Activated naive CD4-positive, alpha-beta T cell treated with anti-CD3 and anti-CD28 coated beads, Interleukin-2, amount 50 U/mL, for 72 hours (primary cell): ENCODE measurements around the gene KRT74. TPM values are rescaled to one million over a fixed set of nuclear protein-coding genes. Genes with fewer than 3 reads are reported as not detected.

ENCODE experiments used
- ATAC-seq, 2 donors: fragments of 150-1000 bp; cut with Tn5 transposase; 2 replicates each; pipeline ENCODE4 v1.10.0; 2021; ENCODE audit warnings: mild to moderate bottlenecking in 2 of 2, moderate library complexity in 2 of 2
- DNase-seq, 2 donors: peaks; one replicate each; pipeline ENCODE4 v3.0.0; 2021 to 2022; ENCODE audit warnings: low spot score in 2 of 2
- H3K27ac Mint-ChIP-seq, 2 donors: one replicate each; pipeline ENCODE4 v1.8.0; 2022; ENCODE audit warnings: mild to moderate bottlenecking in 2 of 2, mixed read lengths in 2 of 2
- H3K36me3 Mint-ChIP-seq, 2 donors: one replicate each; pipeline ENCODE4 v1.8.0; 2022; ENCODE audit warnings: mixed read lengths in 2 of 2
- H3K9me3 Mint-ChIP-seq, 2 donors: one replicate each; pipeline ENCODE4 v1.8.0; 2022; ENCODE audit warnings: mixed read lengths in 2 of 2
- total RNA-seq, 2 donors: library from RNA; stranded (reverse); gene quantifications; one replicate each; pipeline ENCODE4 v1.2.3, GENCODE V29; 2022

KRT74 gene
- total RNA-seq, 2 donors from 2014 or later, result not detected

DNA sequence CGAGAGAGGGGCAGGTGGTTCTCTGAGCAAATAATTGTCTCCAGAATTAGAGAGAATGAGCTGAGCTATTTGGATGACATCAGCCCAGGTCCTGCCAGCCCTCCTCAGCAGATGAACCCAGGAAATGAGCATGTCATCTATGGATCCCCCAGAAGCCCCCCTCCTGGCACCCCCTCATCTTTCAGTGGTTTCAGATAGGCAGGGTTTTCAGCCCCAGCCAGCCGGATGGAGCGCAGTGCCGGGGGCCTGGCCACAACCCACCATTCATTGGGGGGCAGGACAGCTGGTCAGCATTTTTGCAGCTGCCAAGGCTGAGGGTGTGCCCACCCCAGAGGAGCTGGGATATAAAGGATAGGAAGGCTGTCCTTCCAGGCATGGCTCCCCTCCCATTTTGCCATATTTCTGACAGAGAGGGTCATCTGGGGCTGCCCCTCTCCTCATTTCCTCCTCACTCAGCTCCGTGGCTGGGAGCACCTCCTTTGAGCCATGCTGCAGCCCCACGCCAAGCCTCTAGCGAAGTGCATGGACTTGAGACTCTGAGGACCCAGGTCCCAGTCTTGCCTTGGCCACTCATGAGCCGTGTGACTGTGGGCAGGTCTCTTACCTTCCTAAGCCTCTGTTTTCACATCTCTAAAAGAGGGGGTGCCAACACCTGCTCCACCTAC is 14.7 kb downstream of the KRT74 start:
- H3K27ac Mint-ChIP-seq, result peak overlapping the region; percentile 9 to 51
- H3K36me3 Mint-ChIP-seq, result no peaks in the 10 kb centered on the region
- ATAC-seq (no peak), DNase-seq (no peak)
- no peaks in the 10 kb centered on the region for H3K9me3 Mint-ChIP-seq

DNA sequence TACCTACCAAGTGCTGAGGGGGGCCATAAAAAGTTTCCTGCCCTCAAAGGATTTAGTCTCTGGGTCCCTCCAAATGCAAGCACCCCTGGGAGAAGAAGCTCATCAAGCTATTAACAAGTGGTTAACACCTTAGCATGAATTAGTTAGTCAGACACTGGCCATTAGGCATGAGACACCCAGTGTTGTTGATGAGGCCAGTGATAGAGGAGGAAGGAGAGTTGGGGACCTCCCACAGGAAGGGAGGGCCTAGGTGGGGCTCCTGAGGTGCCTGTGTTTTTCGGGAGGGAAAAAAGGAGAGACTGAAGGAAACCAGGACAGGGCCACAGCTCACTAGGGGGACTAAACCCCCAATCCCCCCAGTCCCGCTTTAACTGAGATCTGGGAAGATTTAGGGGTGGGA is 16.2 kb downstream of the KRT74 start:
- Mint-ChIP-seq H3K36me3 (no peaks in the 10 kb centered on the region), H3K27ac (no peak overlapping the region), H3K9me3 (no peaks in the 10 kb centered on the region)
- ATAC-seq, result no peak
- no peak for DNase-seq

DNA sequence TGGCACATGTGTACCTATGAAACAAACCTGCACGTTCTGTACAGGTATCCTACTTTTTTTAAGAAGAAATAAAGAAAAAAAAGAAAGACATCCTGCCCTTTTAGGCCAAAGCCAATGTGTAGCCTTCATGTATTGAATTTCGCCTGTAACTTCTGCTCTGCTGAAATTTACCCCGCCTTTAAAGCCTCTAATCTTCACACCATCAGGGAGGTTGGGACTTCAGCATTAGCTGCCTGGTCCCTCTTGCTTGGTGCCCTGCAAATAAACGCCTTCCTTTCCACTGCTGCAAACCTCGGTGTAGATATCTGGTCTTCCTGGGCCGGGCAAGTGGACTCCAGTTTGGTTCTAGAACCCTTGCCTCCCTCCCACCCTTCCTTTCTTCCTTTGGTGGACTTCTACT is 18.1 kb downstream of the KRT74 start:
- DNase-seq (no peak), ATAC-seq (no peak)
- Mint-ChIP-seq H3K9me3 (no peaks in the 10 kb centered on the region), H3K36me3 (no peaks in the 10 kb centered on the region), H3K27ac (no peak overlapping the region)

DNA sequence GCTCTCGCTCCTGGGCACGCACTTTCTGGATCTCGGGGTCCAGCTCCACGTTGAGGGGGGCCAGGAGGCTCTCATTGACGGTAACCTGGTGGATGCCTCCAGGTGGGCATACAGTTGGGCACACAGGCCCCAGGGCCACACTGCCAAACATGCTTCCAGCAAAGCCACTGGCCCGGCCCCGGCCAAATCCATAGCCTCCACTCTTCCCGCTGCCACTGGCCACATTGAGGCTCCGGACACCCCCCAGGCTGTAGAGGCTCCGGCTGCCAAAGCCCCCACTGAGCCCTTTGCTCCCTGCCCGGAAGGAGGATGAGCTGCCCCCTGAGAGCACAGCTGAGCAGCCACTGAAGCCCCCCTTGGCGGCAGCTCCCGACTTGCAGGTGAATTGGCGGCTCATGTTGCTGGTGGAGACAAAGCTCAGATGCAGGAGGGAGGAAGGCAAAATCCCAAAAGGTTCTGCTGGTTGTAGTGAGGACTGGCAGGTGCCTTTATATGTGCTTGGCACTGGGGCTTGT is 20.9 kb downstream of the KRT74 start, which contains the start of gene KRT71:
KRT71 (minus strand) TSS at position 465 of the 515 bp plus-strand sequence; CDS start at position 397, 68 bp downstream.
- Mint-ChIP-seq H3K27ac (peak within 1 kb of the TSS in 1 of 2 donors; percentile 49), H3K36me3 (no peaks in the 10 kb centered on the region), H3K9me3 (no peaks in the 10 kb centered on the region)
- DNase-seq (no peak), ATAC-seq (no peak)

DNA sequence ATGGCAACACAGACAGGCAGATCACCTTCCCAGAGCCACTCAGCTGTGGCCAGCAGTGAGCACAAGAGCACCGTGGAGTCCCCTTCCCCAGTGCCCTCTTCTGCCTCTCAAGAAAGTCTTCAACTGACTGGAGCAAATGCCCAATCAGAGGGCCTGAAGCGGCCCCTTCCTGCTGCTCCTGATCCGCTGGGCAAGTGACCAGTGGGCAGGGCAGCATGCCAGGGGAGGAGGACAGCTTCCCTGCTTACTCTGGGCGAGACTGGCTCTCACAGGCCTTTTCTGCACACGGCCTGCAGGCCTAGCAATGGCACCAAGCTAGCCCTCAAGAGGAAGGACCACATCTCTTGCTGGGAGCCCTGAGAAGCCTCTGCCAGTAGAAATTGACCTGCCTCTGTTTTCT is 21.6 kb downstream of the KRT74 start:
- ATAC-seq, result no peak
- H3K36me3 Mint-ChIP-seq, result no peaks in the 10 kb centered on the region
- no peak overlapping the region for H3K27ac Mint-ChIP-seq
- no peak for DNase-seq
- H3K9me3 Mint-ChIP-seq, result no peaks in the 10 kb centered on the region

DNA sequence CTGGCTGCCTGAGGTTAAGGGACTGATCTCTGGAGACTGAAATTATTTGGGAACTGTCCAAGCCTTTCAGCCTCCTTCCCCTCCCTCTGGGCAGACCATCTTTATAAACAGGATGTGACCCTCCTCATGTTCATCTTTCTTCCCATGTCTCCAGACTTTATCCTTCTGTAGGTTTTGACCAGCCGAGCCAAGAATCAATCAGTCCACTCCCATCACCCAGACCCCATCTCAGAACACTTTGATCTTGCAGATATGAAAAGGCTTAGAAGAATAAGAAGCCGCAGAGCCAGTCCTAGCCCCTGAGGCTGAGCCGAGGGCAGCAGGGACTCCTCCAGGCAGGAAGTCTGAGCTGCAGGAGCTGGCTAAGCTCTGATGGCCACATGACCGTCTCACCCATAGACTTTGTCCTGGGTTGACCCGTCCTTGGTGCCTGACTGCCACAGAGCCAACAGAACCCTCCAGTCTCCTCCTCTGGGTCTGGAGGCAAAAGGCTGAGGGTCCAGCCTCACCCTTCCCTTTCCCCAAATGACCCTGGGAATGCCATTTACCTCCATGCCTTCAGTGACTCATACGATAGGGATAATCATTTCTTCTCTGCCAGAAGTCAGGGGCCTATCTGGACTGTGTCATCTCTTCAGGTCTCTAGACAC is 22.3 kb downstream of the KRT74 start:
- Mint-ChIP-seq H3K36me3 (no peaks in the 10 kb centered on the region), H3K27ac (peak overlapping the region in 1 of 2 donors; percentile 1), H3K9me3 (no peaks in the 10 kb centered on the region)
- ATAC-seq (no peak), DNase-seq (no peak)

DNA sequence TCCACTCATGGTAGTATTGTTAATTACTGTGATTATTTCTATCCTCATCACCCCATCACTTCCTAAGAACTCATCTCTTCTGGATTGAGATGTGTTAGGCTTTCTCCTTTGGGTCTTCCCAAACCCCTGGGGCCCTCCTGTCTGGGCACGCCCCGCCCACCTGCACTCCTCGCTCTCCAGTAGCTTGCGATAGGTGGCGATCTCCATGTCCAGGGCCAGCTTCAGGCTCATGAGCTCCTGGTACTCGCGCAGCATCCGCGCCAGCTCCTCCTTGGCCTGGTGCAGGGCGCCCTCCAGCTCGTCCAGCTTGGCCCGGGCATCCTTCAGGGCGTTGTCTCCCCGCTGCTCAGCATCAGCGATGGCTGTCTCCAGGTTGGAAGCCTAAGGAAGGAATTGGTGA is 27.5 kb downstream of the KRT74 start:
- no peak for DNase-seq
- no peaks in the 10 kb centered on the region for H3K36me3 Mint-ChIP-seq
- ATAC-seq, result no peak
- no peaks in the 10 kb centered on the region for H3K9me3 Mint-ChIP-seq
- H3K27ac Mint-ChIP-seq, result no peak overlapping the region

DNA sequence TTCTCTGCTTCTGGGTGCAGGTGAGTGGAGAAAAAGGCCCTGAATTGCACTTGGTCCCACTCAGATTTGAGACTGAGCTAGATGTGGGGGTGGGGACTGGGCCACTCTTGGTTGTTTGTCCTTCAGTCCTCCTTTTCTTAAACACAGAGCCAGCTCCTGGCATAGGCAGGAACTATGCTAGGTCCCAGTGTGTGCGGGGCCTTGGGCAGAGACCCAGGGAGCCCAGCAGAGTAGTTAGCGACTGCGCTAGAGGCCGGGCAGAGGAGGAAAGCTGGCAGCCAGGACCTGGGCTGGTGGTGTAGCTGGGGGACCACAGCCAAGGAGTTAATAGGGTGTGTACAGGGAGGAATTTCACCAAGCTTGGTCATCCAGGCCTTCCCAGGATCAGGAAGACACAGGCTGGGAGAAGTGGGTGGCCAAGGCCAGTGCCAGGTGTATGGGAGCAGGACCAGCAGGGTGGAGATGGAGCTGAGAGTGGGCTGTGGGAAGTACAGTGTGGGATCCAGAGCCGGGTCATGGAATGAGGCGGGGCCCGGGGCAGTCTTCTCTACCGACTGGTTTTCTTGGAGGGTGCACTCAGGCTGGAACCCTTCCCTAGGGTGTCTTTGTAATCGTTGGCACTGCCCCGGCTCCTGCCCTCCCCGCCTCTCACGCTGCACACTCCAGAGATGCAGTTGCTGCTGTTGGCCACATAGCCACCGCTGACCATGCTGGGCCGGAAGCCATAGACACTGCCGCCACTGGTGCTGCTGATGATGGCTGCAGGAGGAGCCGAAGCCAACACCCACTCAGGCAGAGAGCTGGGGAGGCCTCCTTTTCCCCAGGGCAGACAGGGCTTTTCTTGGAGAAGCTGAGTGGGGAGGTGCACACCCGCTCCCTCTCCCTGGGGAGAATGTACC is 29.4 kb downstream of the KRT74 start:
- H3K9me3 Mint-ChIP-seq, result no peaks in the 10 kb centered on the region
- ATAC-seq (no peak), DNase-seq (no peak)
- no peak overlapping the region for H3K27ac Mint-ChIP-seq
- no peaks in the 10 kb centered on the region for H3K36me3 Mint-ChIP-seq

DNA sequence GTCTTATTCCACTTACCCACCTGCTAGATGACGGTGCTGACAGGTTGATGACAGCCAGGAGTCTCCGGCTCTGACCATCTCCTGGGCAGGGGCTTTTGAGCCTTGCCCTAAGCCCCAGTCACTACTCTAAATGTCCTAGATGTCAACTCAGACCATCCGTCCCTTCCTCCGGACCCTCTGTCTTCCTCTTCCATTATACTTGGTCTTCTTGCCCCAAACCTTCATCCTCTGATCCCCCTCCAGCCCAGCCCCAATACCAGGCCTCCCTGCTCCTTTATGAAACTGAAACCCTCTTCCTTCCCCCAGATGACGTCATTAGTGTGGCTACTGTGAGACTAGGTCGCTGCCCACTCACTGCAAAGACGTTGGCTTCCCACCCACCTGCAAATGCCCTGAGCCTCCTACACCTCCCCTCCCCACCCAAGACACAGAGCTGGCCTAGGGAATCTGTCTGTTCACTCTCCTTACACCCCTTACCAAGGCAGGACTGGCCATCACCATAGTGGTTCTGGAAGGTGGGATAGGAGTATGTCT is 30.8 kb downstream of the KRT74 start:
- no peak for DNase-seq
- no peaks in the 10 kb centered on the region for H3K9me3 Mint-ChIP-seq
- no peaks in the 10 kb centered on the region for H3K36me3 Mint-ChIP-seq
- H3K27ac Mint-ChIP-seq, result peak overlapping the region in 1 of 2 donors; percentile 12
- ATAC-seq, result no peak

DNA sequence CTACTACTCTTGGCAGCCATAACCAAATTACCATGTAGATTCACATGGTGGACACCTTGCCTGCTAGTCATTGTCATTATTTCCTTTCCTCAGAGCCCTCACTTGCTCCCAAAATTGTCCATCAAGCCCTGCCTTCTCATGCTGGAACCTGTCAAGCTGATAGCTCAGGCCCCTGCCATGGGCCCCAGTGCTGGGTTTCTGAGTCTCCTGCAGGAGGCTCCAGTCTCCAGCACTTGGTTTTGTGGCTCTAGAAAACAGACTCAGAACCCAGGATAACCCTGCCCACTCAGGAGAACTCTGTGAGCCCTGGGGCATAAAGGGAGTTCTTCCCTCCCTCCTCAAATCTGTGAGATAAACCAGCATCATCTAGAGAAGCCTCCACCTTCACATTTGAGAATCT is 31.5 kb downstream of the KRT74 start:
- Mint-ChIP-seq H3K27ac (no peak overlapping the region), H3K36me3 (no peaks in the 10 kb centered on the region), H3K9me3 (no peaks in the 10 kb centered on the region)
- DNase-seq, result no peak
- ATAC-seq, result no peak

DNA sequence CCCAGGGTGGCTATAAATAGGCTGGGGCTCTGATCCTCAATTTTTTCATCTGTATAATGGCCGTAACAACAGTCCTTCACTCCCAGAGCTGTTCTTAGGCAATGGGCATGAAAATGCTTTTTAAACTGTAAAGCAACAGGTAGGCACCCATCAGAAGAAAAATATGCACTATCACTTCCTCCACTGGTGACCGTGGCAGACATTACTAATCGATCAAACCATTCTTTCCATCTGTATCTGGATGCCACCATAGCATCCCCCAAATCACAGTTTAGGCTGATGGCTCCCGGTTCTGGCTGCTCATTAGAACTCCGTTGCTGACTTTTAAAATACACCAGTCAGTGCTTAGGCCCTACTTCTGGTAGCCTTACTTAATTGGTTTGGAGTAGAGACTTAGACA is 31.9 kb downstream of the KRT74 start:
- no peak for DNase-seq
- no peak for ATAC-seq
- Mint-ChIP-seq H3K36me3 (no peaks in the 10 kb centered on the region), H3K27ac (peak overlapping the region in 1 of 2 donors; percentile 91), H3K9me3 (no peaks in the 10 kb centered on the region)

DNA sequence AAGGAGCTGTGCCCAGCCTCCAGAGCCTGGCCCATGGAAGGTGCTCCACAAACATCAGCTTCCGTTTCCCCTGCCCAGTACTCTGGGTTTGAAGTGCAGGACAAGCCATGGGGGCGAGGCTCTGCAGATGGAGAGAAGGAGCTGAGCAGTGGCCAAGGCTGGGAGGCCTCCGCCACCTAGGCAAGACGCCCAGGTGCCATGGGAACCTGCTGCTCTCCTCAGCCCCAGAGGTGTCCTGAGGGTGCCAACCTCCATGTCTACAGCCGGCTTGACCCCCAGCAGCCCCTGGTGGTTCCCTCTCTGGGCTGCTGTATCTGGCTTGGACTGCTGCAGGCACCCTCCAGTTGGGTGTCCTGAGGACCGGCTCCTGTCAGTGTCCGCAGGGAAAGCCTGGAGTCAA is 33.1 kb downstream of the KRT74 start:
- no peak for ATAC-seq

DNA sequence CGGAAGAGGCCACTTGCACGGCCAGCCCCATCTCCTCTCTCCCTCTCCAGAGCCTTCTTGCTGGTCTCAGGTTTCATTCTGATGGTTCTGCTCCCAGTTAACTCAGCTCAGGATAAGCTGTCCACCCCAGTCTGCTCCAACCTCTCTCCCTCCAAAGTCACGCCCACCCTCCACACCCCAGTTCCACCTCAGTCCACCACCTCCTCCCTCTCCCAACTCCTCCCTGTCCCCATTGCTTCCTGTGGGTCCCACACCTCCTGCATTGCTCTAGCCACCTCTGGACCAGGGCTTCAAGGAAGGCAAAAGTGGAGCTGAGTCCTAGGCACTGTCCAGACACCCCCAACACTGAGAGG is 33.8 kb downstream of the KRT74 start:
- H3K36me3 Mint-ChIP-seq, result no peaks in the 10 kb centered on the region

More for the DNA sequence above, 33.1 kb downstream of the KRT74 start:
- DNase-seq, result no peak
- no peak overlapping the region for H3K27ac Mint-ChIP-seq
- no peaks in the 10 kb centered on the region for H3K9me3 Mint-ChIP-seq
- no peaks in the 10 kb centered on the region for H3K36me3 Mint-ChIP-seq

DNA sequence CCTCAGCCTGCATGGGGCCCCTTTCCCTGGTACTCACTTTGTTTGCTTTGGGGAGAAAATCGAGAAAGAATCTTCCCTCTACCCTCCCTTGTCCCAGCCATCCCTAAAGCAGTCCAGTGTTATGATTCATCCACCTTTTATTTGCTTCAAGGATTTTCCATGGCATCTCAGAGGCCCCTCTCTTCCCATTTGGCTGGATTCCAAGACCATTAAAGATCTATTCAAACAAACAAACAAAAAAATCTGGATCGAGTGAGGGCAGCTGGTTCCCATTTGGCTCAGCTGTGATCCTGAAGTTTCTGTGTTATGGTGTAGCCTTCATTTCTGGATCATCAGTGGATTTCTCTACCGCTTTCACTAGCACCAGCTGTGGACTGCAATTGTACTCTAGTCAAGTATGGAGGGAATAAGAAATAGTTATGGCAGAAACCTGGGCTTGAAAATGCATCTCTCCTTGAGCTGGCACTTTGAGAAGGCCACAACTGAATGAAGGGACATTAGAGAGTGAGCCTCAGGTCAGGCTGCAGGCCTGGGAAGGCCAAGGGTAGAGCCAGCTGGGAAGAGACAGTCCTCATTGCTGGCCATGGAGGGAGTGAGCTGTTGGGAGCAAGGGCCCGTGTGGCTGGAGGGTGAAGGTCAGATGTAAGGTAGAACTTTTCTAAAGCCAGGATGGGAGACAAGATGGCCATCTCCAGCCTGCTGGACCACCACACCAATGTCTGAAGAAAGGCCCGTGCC is 34.4 kb downstream of the KRT74 start:
- H3K36me3 Mint-ChIP-seq, result no peaks in the 10 kb centered on the region
- peak overlapping the region in 1 of 2 donors; percentile 72 for H3K27ac Mint-ChIP-seq
- no peak for ATAC-seq
- H3K9me3 Mint-ChIP-seq, result no peaks in the 10 kb centered on the region
- no peak for DNase-seq

More for the DNA sequence above, 33.8 kb downstream of the KRT74 start:
- Mint-ChIP-seq H3K9me3 (no peaks in the 10 kb centered on the region), H3K27ac (no peak overlapping the region)
- ATAC-seq (no peak), DNase-seq (no peak)

DNA sequence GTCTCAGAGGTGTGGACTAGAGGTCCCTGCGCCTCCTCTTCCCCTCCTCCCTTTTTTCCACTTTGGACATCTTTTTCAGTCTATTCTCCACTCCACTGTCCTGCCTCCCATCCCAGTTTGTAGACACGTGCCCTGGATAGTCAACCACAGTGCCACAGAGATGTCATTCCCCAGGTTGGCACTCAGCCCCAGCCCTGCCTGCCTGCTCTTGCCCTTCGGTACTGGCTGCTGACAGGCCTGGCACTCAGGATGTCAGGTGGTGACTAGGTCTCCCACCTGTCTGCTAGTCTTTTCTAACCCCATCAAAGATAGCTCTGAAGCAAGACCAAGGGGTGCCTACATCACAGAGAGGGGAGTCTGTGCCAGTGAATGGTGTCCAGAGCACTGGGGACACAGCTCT is 36.5 kb downstream of the KRT74 start:
- Mint-ChIP-seq H3K9me3 (no peaks in the 10 kb centered on the region), H3K36me3 (no peaks in the 10 kb centered on the region), H3K27ac (no peak overlapping the region)
- no peak for DNase-seq
- no peak for ATAC-seq

DNA sequence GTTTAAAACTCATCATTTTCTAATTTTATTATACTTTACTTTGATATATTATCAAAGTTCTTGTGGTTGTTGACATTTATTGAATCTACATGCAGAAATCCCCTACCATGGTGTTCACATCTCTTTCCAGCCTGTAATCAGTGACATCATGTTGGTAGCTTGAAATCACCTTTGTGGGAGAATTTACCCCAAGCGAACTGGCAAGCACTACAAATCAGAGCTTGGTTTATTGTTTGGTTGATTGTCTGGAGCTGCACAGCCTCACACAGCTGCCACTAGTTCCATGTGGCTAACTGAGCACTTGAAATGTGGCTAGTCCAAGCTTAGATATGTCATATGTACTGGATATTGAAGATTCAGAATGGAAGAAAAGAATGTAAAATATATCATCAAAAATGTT is 38.1 kb downstream of the KRT74 start:
- Mint-ChIP-seq H3K27ac (no peak overlapping the region), H3K9me3 (no peaks in the 10 kb centered on the region), H3K36me3 (no peaks in the 10 kb centered on the region)
- ATAC-seq, result no peak
- DNase-seq, result no peak
